Thoracic aorta (tissue), 2 donors: ENCODE results near the gene TASOR2. TPM values are rescaled to one million over a fixed set of nuclear protein-coding genes. Genes with fewer than 3 reads are reported as not detected.
A peak's percentile ranks its signal among the peaks of the same experiment; 100 is the strongest.

Experiments
- ATAC-seq: fragments of 150-250 bp; one replicate; pipeline ENCODE4 v1.8.0; 2017; ENCODE audit warnings: low read depth; ENCODE audit not compliant: insufficient number of reproducible peaks, low FRiP score
- DNase-seq: peaks from one replicate; pipeline ENCODE4 v3.0.0-alpha.2; 2020; ENCODE audit warnings: low spot score
- H3K27ac ChIP-seq, 2 donors: fragments of 200-600 bp; sonication (generic); 1 replicate in 1 of 2; 2 replicates in 1 of 2; pipeline ENCODE4 v1.5.1; 2016; ENCODE audit warnings: mild to moderate bottlenecking in 2 of 2, moderate library complexity in 2 of 2
- H3K27me3 ChIP-seq: fragments of 200-600 bp; sonication (generic); replicated peaks from 2 replicates; pipeline ENCODE4 v1.6.0; 2016; ENCODE audit warnings: mild to moderate bottlenecking; ENCODE audit not compliant: insufficient read depth
- H3K36me3 ChIP-seq: fragments of 200-600 bp; sonication (generic); one replicate; pipeline ENCODE4 v1.5.1; 2016
- H3K4me1 ChIP-seq, 2 donors: fragments of 200-600 bp; sonication (generic); 1 replicate in 1 of 2; 2 replicates in 1 of 2; pipeline versions ENCODE4 v1.5.1 to v1.6.0; 2016; ENCODE audit warnings: low read depth in 2 of 2, mild to moderate bottlenecking in 1 of 2; ENCODE audit not compliant: control insufficient read depth in 1 of 2
- H3K4me3 ChIP-seq: fragments of 200-600 bp; sonication (generic); 2 replicates; pipeline ENCODE4 v1.5.1; 2016; ENCODE audit warnings: mild to moderate bottlenecking
- H3K9me3 ChIP-seq: fragments of 200-600 bp; sonication (generic); 2 replicates; pipeline ENCODE4 v1.5.1; 2016
- total RNA-seq, 2 donors: library from RNA; depleted of rRNA; stranded (reverse); fragments of >200 nt; gene quantifications; one replicate each; pipeline versions ENCODE4 v1.1.0 to v1.2.3, GENCODE V29; 2016
- TF ChIP-seq, protein P1 (sequence below): fragments of 200-600 bp; sonication (generic); IDR thresholded peaks from one replicate; pipeline ENCODE4 v1.5.1; 2019; ENCODE audit warnings: antibody characterized with exemption

The TASOR2 gene
- total RNA-seq, 2 donors from 2014 or later = 43.9 to 123 TPM

GRCh38 chr10:5650664-5651387, 33.8 kb upstream of the TASOR2 start:
- H3K36me3 ChIP-seq = peaks cover 28% of the 10 kb centered on the region
- no peaks in the 10 kb centered on the region for H3K9me3 ChIP-seq
- ATAC-seq (no peak), DNase-seq (no peak)
- H3K27ac ChIP-seq = peak overlapping the region; percentile 17 to 45
- no peaks in the 10 kb centered on the region for H3K27me3 ChIP-seq
- TF ChIP-seq, protein P1, sequence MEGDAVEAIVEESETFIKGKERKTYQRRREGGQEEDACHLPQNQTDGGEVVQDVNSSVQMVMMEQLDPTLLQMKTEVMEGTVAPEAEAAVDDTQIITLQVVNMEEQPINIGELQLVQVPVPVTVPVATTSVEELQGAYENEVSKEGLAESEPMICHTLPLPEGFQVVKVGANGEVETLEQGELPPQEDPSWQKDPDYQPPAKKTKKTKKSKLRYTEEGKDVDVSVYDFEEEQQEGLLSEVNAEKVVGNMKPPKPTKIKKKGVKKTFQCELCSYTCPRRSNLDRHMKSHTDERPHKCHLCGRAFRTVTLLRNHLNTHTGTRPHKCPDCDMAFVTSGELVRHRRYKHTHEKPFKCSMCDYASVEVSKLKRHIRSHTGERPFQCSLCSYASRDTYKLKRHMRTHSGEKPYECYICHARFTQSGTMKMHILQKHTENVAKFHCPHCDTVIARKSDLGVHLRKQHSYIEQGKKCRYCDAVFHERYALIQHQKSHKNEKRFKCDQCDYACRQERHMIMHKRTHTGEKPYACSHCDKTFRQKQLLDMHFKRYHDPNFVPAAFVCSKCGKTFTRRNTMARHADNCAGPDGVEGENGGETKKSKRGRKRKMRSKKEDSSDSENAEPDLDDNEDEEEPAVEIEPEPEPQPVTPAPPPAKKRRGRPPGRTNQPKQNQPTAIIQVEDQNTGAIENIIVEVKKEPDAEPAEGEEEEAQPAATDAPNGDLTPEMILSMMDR = no peak
- H3K4me3 ChIP-seq = no peak overlapping the region
- H3K4me1 ChIP-seq = peaks cover 6 to 28% of the 10 kb centered on the region in 2 donors

DNA sequence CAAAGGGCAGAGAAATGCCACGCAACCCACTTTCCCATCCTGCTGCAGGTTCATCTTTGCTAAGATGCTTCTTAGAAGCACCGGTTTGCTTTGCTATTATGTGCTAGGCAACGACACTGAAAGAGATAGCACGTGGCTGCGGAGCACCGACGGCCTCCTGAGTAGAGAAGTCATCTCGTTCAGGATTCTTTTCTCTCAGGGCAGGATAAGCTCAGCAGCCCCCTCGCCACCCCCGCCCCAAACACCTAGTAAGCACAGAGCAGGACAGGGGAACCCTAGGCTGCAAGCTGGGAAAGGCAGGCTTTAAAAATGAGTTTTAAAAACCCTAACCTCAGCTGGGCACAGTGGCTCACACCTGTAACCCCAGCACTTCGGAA, 33.3 kb upstream of the TASOR2 start:
- ATAC-seq (no peak), DNase-seq (no peak)
- TF ChIP-seq, protein P1 = no peak
- H3K4me1 ChIP-seq = peaks cover 6 to 23% of the 10 kb centered on the region in 2 donors
- H3K36me3 ChIP-seq = peaks cover 28% of the 10 kb centered on the region
- H3K27me3 ChIP-seq = no peaks in the 10 kb centered on the region
- H3K27ac ChIP-seq = peak overlapping the region; percentile 40 to 45
- H3K4me3 ChIP-seq = no peak overlapping the region
- no peaks in the 10 kb centered on the region for H3K9me3 ChIP-seq

GRCh38 chr10:5652746-5653145, 31.9 kb upstream of the TASOR2 start:
- TF ChIP-seq, protein P1 = no peak
- peaks cover 28% of the 10 kb centered on the region for H3K36me3 ChIP-seq

GRCh38 chr10:5654218-5654755, 30.4 kb upstream of the TASOR2 start:
- Histone ChIP-seq H3K9me3 (no peaks in the 10 kb centered on the region), H3K36me3 (peaks cover 17% of the 10 kb centered on the region), H3K4me1 (peaks cover 6 to 15% of the 10 kb centered on the region in 2 donors), H3K27me3 (no peaks in the 10 kb centered on the region), H3K27ac (no peak overlapping the region), H3K4me3 (no peak overlapping the region)
- DNase-seq (no peak), ATAC-seq (no peak)
- TF ChIP-seq, protein P1 = no peak

More at GRCh38 chr10:5652746-5653145, 31.9 kb upstream of the TASOR2 start:
- DNase-seq (no peak), ATAC-seq (no peak)
- no peaks in the 10 kb centered on the region for H3K27me3 ChIP-seq
- no peak overlapping the region for H3K4me3 ChIP-seq
- H3K9me3 ChIP-seq = no peaks in the 10 kb centered on the region
- peak overlapping the region; percentile 34 to 52 for H3K27ac ChIP-seq
- H3K4me1 ChIP-seq = peaks cover 6 to 15% of the 10 kb centered on the region in 2 donors

DNA sequence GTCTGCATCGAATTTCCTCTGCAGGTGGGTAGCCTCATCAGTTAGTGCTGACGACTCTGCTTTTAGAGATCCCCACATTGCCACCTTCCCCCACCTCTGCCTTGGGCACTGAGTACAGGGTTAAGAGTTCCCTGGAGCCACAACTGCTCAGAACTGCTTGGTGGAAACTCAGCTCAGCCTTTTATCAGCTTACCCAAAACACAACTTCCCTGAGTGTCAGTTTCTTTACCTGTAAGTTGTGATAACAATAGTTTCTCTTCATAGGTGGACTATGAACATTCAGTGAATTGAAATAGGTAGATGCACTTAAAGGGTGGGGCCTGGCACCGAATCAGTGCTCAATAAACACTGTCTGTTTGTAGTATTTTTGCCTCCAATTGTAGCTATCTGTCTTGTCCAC, 29.5 kb upstream of the TASOR2 start:
- Histone ChIP-seq H3K27me3 (no peaks in the 10 kb centered on the region), H3K4me1 (peaks cover 6 to 17% of the 10 kb centered on the region in 2 donors), H3K36me3 (peaks cover 10% of the 10 kb centered on the region), H3K27ac (no peak overlapping the region), H3K9me3 (no peaks in the 10 kb centered on the region), H3K4me3 (no peak overlapping the region)
- no peak for ATAC-seq
- DNase-seq = no peak
- TF ChIP-seq, protein P1 = no peak
